OCI-LY1 (cell line): ENCODE data around the gene NFIB.

Experiments
- EZH2 ChIP-seq: fragments of 200-600 bp; sonication (generic), shearing (Covaris generic); IDR thresholded peaks from 2 replicates; pipeline ENCODE4 v1.8.0; 2017; ENCODE audit warnings: borderline replicate concordance, mixed run types, mild to moderate bottlenecking, antibody characterized with exemption, low read length, moderate library complexity, mixed read lengths
- TF ChIP-seq, protein P1 (sequence below): fragments of 200-600 bp; sonication (generic), shearing (Covaris generic); IDR thresholded peaks from 2 replicates; pipeline ENCODE4 v1.5.1; 2017; ENCODE audit warnings: mild to moderate bottlenecking, antibody characterized with exemption, low read length, moderate library complexity, mixed read lengths

- TF ChIP-seq, protein P1, sequence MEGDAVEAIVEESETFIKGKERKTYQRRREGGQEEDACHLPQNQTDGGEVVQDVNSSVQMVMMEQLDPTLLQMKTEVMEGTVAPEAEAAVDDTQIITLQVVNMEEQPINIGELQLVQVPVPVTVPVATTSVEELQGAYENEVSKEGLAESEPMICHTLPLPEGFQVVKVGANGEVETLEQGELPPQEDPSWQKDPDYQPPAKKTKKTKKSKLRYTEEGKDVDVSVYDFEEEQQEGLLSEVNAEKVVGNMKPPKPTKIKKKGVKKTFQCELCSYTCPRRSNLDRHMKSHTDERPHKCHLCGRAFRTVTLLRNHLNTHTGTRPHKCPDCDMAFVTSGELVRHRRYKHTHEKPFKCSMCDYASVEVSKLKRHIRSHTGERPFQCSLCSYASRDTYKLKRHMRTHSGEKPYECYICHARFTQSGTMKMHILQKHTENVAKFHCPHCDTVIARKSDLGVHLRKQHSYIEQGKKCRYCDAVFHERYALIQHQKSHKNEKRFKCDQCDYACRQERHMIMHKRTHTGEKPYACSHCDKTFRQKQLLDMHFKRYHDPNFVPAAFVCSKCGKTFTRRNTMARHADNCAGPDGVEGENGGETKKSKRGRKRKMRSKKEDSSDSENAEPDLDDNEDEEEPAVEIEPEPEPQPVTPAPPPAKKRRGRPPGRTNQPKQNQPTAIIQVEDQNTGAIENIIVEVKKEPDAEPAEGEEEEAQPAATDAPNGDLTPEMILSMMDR, result no peak
- TF ChIP-seq EZH2, result no peak
These were observed 101.1 kb downstream of the NFIB start for GRCh38 chr9:14212697-14213420.
